Measurements from ENCODE around the gene TRERF1.

The TRERF1 gene

DNA sequence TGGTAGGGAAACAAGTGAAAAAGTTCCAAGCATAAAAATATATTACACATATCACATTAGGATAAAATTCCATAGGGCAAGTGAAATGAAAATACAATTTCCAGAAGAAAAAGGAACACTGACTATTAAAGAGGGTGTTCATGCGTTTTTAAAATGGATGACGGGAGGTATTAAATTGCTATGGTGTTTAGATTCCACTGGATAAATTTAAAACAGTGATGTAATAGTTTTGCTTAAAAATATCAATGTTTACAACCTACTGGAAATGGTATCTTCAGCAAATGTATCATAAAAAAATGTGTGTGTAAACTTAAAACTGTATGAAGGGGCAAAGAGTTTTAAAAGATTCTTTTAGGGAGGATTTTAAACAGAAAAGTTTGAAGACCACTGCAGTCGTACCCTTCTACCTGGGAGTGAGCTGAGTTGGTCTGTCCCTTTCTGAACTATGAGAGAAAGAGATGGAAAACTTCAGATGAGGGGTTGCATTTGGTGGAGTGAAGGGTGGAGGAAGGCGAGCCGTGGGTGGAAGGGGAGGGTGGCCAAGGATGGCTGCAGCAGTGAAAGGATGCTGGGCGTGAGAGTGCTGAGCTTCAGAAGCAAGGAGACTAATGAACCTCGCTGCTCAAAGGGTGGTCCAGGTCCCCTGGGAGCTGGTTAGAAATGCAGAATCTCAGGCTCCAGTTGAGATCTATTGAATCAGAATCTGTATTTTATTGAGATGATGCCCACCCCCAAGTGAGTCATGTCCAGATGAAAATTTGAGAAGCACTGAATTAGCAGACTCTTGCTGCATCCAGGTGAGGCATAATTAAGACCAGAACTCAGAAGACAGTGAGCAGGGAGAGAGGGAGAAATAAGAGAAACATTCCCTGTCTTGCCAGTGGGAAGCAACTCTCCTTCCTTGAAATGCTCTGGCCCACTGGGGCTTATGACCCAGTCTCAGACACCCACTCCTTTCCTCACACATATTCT, 179.6 kb downstream of the TRERF1 start:
- no peak for DNase-seq (ENCODE audit: low read depth in 2 of 2)
- H3K4me3 ChIP-seq (replicated peaks in 1 of 2; ENCODE audit: low read depth in 2 of 2, low read length in 2 of 2) = no peak overlapping the region
- TF ChIP-seq, protein P1, sequence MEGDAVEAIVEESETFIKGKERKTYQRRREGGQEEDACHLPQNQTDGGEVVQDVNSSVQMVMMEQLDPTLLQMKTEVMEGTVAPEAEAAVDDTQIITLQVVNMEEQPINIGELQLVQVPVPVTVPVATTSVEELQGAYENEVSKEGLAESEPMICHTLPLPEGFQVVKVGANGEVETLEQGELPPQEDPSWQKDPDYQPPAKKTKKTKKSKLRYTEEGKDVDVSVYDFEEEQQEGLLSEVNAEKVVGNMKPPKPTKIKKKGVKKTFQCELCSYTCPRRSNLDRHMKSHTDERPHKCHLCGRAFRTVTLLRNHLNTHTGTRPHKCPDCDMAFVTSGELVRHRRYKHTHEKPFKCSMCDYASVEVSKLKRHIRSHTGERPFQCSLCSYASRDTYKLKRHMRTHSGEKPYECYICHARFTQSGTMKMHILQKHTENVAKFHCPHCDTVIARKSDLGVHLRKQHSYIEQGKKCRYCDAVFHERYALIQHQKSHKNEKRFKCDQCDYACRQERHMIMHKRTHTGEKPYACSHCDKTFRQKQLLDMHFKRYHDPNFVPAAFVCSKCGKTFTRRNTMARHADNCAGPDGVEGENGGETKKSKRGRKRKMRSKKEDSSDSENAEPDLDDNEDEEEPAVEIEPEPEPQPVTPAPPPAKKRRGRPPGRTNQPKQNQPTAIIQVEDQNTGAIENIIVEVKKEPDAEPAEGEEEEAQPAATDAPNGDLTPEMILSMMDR (IDR thresholded peaks at IDR 0.05; ENCODE audit: low read depth, low read length) = no peak

DNA sequence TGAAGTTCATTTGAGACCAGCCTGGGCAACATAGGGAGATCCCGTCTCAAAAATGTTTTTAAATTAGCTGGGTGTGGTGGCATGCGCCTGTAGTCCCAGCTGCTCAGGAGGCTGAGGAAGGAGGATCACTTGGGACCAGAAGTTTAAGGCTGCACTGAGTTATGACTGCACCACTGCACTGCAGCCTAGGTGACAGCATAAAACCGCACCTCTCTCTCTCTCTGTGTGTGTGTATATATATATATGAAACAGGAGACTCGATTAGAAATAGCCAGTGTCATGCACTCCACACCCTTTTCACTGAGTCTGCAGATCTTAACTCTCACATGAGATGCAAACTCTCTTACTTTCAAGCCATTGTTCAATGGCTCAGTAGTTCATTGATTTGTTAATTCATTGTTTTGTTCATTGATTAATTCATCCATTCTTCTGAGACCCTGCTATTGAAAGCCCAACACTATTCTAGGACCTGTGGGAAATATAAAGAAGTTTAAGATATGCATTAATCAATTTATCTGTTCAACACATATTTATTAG, 181.7 kb downstream of the TRERF1 start:
- DNase-seq (ENCODE audit: low read depth in 2 of 2) = no peak
- H3K4me3 ChIP-seq (replicated peaks in 1 of 2; ENCODE audit: low read depth in 2 of 2, low read length in 2 of 2) = no peak overlapping the region
- TF ChIP-seq, protein P1 (IDR thresholded peaks at IDR 0.05; ENCODE audit: low read depth, low read length) = no peak

DNA sequence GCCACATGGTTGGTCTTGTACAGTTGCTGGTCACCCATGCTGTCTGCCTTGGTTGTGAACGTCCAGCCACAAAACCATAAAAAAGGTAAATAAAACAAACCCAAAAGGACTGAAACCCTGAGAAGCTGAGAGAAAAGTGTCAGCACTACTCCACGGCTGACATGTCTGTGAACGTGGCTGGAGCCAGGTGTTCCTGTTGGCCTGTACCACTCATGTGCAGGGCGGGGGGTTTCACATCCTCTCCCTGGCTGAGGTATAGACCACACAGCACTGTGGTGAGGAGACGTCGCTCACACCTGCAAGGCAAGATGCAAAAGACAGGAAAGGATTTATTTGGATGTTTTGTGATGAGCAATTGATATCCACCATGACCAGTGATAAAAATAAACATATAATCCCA, 182.2 kb downstream of the TRERF1 start:
- no peak for DNase-seq (ENCODE audit: low read depth in 2 of 2)
- TF ChIP-seq, protein P1 (IDR thresholded peaks at IDR 0.05; ENCODE audit: low read depth, low read length) = no peak
- H3K4me3 ChIP-seq (replicated peaks in 1 of 2; ENCODE audit: low read depth in 2 of 2, low read length in 2 of 2) = no peak overlapping the region

DNA sequence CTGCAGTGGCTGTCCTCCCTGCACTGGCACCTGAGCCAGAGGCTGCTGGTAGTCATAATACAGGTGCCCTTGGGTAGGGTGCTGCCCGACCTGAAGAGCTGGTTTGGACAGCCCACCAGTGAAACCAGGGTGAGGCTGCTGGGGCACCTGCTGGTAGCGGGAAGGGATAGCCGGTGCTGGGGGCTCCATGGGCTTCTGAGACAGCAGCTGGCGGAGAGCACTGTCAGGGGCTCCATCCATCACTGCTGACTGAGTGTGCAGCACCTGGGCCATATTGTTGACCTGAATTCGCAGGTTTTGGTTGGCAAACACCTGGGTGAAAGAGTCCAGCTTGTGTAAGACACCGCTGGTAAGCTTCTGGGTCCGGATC, 182.9 kb downstream of the TRERF1 start:
- no peak overlapping the region for H3K4me3 ChIP-seq (replicated peaks in 1 of 2; ENCODE audit: low read depth in 2 of 2, low read length in 2 of 2)
- TF ChIP-seq, protein P1 (IDR thresholded peaks at IDR 0.05; ENCODE audit: low read depth, low read length) = no peak
- no peak for DNase-seq (ENCODE audit: low read depth in 2 of 2)

DNA sequence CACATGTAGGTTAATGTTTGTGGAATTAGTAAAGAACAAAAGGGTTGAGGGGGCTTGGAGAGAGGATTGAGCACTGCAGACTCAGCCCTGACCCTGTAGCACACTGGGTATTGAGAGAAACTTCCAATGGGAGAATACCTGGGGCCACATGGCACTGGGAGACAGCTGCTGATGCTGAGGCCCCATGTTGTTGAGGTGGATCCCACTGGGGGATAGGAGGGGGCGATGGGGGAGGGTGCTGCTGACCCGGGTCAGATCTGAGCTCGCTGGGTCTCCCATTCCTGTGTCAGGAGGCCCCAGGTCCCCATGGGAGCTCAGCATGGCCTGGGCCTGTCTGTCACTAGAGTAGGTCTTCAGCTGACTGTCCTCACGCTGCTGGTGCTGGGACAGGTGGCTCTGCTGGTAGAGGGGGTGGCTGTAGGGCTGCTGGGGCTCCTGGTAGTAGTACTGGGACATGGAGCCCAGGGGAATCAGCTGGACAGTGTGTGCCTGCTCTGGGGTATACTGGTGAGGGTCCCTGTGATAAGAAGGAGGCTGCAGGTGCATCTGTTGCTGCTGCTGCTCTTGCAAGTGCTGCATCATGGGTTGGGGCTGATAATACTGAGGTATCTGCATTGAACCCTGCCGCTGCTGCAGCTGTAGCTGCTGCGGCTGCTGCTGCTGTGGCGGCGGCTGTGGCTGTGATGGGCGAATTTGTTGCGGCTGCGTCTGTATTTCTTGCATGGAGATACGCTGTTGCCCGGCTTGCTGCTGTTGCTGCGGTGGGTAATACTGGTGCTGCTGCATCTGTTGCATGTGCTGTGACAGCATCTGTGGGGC, 183.5 kb downstream of the TRERF1 start:
- DNase-seq (ENCODE audit: low read depth in 2 of 2) = no peak
- H3K4me3 ChIP-seq (replicated peaks in 1 of 2; ENCODE audit: low read depth in 2 of 2, low read length in 2 of 2) = no peak overlapping the region
- TF ChIP-seq, protein P1 (IDR thresholded peaks at IDR 0.05; ENCODE audit: low read depth, low read length) = no peak

DNA sequence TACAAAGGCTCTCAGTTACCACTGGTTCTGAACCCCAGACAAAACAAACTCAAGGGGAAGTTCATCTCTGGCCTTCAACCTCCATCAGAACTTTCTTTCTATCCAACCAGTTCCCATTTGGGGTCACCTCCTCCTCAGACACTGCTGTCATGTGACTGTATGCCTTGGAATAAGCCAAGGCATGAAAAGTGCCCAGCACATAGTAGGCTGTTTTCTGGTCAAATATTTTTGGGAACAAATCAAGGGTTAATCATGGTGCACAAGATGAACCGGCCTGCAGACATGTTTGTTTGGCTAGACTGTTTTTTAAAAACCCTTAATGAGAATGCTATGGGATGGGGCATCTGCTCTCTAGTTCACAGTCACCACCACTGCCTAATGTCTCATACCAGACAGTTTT, 185.2 kb downstream of the TRERF1 start:
- TF ChIP-seq, protein P1 (IDR thresholded peaks at IDR 0.05; ENCODE audit: low read depth, low read length) = no peak
- DNase-seq (ENCODE audit: low read depth in 2 of 2) = no peak
- no peak overlapping the region for H3K4me3 ChIP-seq (replicated peaks in 1 of 2; ENCODE audit: low read depth in 2 of 2, low read length in 2 of 2)
